ENCODE data around the gene PAX2. TPM values are rescaled to one million over a fixed set of nuclear protein-coding genes. Genes with fewer than 3 reads are reported as not detected.
"Not testable (repeated sequence)": the region's sequence is repeated elsewhere in the genome, so short reads cannot be mapped to it uniquely, and the experiment has no call there.

PAX2 gene
- total RNA-seq, 1 experiment from 2014 or later, result not detected

- ChIA-PET CTCF (no interaction called here), POLR2A (ENCODE audit: unreplicated experiment) (no interaction called here)
- H3K27me3 ChIP-seq (ENCODE audit: insufficient read depth, low read depth), result peaks cover 45% of the 10 kb centered on the region
- intact Hi-C loops (cut with micrococcal nuclease; ENCODE audit: unreplicated experiment), result no loop called here
- no peaks in the 10 kb centered on the region for H3K79me2 ChIP-seq (ENCODE audit: low read depth)
- H3K36me3 ChIP-seq (ENCODE audit: low read depth), result no peaks in the 10 kb centered on the region
- no peak overlapping the region for H3K4me3 ChIP-seq
- no peak overlapping the region for H3K4me2 ChIP-seq
- TF ChIP-seq EZH2 (IDR thresholded peaks at IDR 0.05; ENCODE audit: low read depth), result no peak
- no peaks in the 10 kb centered on the region for H4K20me1 ChIP-seq (ENCODE audit: insufficient read depth)
- BruUV-seq (replicated peaks), result no TSS peak
- no peak for DNase-seq
- H3K9me3 ChIP-seq (ENCODE audit: insufficient read depth, low read depth), result no peaks in the 10 kb centered on the region
- H3K4me1 ChIP-seq (replicated peaks; ENCODE audit: insufficient read depth), result no peaks in the 10 kb centered on the region
- no peak overlapping the region for H3K27ac ChIP-seq
- H3K9me2 ChIP-seq (ENCODE audit: insufficient read depth), result no peaks in the 10 kb centered on the region
- H2AFZ ChIP-seq, result no peak overlapping the region
- no peaks in the 10 kb centered on the region for H3F3A ChIP-seq (ENCODE audit: insufficient read depth, low read depth)
Observed at GRCh38 chr10:100697631-100698030, 47.8 kb upstream of the PAX2 start.

- H3K36me3 ChIP-seq (ENCODE audit: low read depth); H3K79me2 ChIP-seq (ENCODE audit: low read depth); CTCF ChIA-PET; H4K20me1 ChIP-seq (ENCODE audit: insufficient read depth); BruUV-seq (replicated peaks); H3K4me1 ChIP-seq (replicated peaks; ENCODE audit: insufficient read depth); H2AFZ ChIP-seq; intact Hi-C loops (cut with micrococcal nuclease; ENCODE audit: unreplicated experiment); DNase-seq; H3K27ac ChIP-seq; H3K4me2 ChIP-seq; H3K4me3 ChIP-seq; H3K9me3 ChIP-seq (ENCODE audit: insufficient read depth, low read depth); POLR2A ChIA-PET (ENCODE audit: unreplicated experiment); H3F3A ChIP-seq (ENCODE audit: insufficient read depth, low read depth); H3K9me2 ChIP-seq (ENCODE audit: insufficient read depth): not testable (repeated sequence)
- H3K27me3 ChIP-seq (ENCODE audit: insufficient read depth, low read depth), result peaks cover 33% of the 10 kb centered on the region
Observed at GRCh38 chr10:100701704-100702103, 43.7 kb upstream of the PAX2 start.

DNA sequence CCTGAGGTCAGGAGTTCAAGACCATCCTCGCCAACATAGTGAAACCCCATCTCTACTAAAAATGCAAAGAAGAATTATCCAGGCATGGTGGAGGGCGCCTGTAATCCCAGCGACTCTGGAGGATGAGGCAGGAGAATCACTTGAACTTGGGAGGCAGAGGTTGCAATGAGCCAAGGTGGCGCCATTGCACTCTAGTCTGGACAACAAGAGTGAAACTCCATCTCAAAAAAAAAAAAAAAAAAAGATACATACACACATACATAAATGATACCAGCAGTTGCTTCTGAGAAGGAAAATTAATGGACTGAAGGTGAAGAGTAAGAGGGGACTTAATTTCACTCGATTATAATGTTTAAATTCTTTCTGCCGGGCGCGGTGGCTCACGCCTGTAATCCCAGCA lies 40.2 kb upstream of the PAX2 start:
- Histone ChIP-seq H3K4me1 (replicated peaks; ENCODE audit: insufficient read depth) (no peaks in the 10 kb centered on the region), H3K4me2 (no peak overlapping the region), H3K79me2 (ENCODE audit: low read depth) (no peaks in the 10 kb centered on the region), H3K27ac (no peak overlapping the region), H3K4me3 (no peak overlapping the region), H3K36me3 (ENCODE audit: low read depth) (no peaks in the 10 kb centered on the region), H3K9me3 (ENCODE audit: insufficient read depth, low read depth) (no peaks in the 10 kb centered on the region), H3F3A (ENCODE audit: insufficient read depth, low read depth) (no peaks in the 10 kb centered on the region), H4K20me1 (ENCODE audit: insufficient read depth) (no peaks in the 10 kb centered on the region), H2AFZ (no peak overlapping the region), H3K9me2 (ENCODE audit: insufficient read depth) (no peaks in the 10 kb centered on the region), H3K27me3 (ENCODE audit: insufficient read depth, low read depth) (peaks cover 19% of the 10 kb centered on the region)
- DNase-seq, result no peak
- no peak for TF ChIP-seq EZH2 (IDR thresholded peaks at IDR 0.05; ENCODE audit: low read depth)
- TF ChIP-seq, protein P1, sequence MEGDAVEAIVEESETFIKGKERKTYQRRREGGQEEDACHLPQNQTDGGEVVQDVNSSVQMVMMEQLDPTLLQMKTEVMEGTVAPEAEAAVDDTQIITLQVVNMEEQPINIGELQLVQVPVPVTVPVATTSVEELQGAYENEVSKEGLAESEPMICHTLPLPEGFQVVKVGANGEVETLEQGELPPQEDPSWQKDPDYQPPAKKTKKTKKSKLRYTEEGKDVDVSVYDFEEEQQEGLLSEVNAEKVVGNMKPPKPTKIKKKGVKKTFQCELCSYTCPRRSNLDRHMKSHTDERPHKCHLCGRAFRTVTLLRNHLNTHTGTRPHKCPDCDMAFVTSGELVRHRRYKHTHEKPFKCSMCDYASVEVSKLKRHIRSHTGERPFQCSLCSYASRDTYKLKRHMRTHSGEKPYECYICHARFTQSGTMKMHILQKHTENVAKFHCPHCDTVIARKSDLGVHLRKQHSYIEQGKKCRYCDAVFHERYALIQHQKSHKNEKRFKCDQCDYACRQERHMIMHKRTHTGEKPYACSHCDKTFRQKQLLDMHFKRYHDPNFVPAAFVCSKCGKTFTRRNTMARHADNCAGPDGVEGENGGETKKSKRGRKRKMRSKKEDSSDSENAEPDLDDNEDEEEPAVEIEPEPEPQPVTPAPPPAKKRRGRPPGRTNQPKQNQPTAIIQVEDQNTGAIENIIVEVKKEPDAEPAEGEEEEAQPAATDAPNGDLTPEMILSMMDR (conservative IDR thresholded peaks at IDR 0.05), result no peak
- intact Hi-C loops (cut with micrococcal nuclease; ENCODE audit: unreplicated experiment), result no loop called here
- ChIA-PET CTCF (no interaction called here), POLR2A (ENCODE audit: unreplicated experiment) (no interaction called here)
- BruUV-seq (replicated peaks), result no TSS peak

DNA sequence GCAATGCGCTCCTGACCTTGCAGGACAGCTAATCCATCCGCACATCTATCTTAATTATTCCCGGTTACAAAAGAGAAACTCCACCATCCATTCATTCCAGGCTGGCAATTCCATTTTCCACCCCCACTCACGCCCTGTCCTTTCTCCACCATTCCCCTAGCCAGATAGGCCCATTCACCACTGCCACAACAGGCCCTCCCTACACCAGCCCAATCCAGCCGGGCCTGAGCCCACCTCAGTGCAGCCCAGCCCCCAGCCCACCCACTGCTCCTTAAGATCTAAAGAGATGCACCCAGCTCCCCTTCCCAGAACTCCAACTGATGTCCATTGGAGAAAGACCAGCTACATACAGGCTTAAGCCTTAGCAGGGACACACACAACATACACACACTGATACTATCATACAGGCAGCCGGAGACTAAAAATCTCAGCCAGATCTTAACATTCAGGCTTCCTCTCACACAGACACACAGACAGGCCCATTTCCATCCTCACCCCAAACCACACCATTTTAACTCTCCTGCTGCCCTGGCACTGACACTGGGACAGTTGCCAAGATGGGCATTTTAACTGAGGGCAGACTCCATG lies 38.0 kb upstream of the PAX2 start:
- Histone ChIP-seq H3F3A (ENCODE audit: insufficient read depth, low read depth) (no peaks in the 10 kb centered on the region), H3K27me3 (ENCODE audit: insufficient read depth, low read depth) (peaks cover 38% of the 10 kb centered on the region), H2AFZ (no peak overlapping the region), H3K79me2 (ENCODE audit: low read depth) (no peaks in the 10 kb centered on the region), H4K20me1 (ENCODE audit: insufficient read depth) (no peaks in the 10 kb centered on the region), H3K9me2 (ENCODE audit: insufficient read depth) (no peaks in the 10 kb centered on the region), H3K27ac (no peak overlapping the region), H3K4me1 (replicated peaks; ENCODE audit: insufficient read depth) (no peaks in the 10 kb centered on the region), H3K9me3 (ENCODE audit: insufficient read depth, low read depth) (no peaks in the 10 kb centered on the region), H3K4me2 (no peak overlapping the region), H3K4me3 (no peak overlapping the region), H3K36me3 (ENCODE audit: low read depth) (no peaks in the 10 kb centered on the region)
- TF ChIP-seq, protein P1 (conservative IDR thresholded peaks at IDR 0.05), result no peak
- TF ChIP-seq EZH2 (IDR thresholded peaks at IDR 0.05; ENCODE audit: low read depth), result no peak
- no peak for DNase-seq
- intact Hi-C loops (cut with micrococcal nuclease; ENCODE audit: unreplicated experiment), result no loop called here
- ChIA-PET CTCF (no interaction called here), POLR2A (ENCODE audit: unreplicated experiment) (no interaction called here)
- no TSS peak for BruUV-seq (replicated peaks)

Measured in PC-9 (cell line).